Measurements from ENCODE around the gene TNNT2.

TNNT2 gene

DNA sequence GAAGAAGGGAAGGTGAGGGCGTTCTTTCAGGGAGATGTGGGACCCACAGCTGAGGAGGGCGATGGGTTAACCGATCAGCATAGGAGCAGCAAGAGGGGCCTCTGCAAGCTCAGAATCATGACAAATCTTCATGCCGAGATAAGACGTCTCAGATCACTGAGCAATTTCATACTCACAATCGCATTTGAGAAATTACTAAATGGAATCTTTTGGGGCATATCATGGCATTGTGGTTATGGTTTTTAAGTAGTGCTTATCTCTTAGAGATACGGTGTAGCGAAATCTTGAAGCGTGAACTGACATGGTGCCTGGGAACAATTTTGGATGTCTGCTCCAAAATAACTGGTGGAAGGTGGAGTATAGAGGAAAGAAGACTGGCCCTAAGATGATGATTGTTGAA lies 6.2 kb downstream of the TNNT2 start:
- DNase-seq, result no peak
- Histone ChIP-seq H3K4me3 (ENCODE audit: low read depth, low read length) (no peak overlapping the region), H3K36me3 (no peaks in the 10 kb centered on the region), H3K27me3 (no peaks in the 10 kb centered on the region), H3K9me3 (no peaks in the 10 kb centered on the region), H3K4me1 (peaks cover 35% of the 10 kb centered on the region)
- no peak for TF ChIP-seq CTCF (IDR thresholded peaks at IDR 0.05; ENCODE audit: low read depth, low read length)

DNA sequence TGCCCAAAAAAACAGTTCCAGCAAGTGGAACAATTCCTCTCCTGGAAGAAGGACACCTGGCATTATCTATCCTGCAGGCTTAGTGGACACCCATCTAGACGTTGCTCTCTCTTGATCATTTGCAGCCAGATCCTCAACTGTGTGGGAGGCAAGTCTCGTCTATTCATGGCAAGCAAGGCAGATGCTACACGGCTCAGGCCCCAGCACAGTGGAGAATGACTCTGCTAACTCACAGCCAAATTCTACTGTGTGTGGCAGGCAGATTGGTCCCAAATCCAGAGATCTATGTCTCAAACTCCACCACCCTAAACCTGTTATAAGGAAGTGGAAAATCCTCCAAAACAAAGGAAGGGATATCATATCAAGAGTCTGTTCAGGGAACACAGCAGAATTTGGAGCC lies 7.0 kb downstream of the TNNT2 start:
- H3K27me3 ChIP-seq, result no peaks in the 10 kb centered on the region
- H3K4me1 ChIP-seq, result peaks cover 35% of the 10 kb centered on the region
- no peak overlapping the region for H3K4me3 ChIP-seq (ENCODE audit: low read depth, low read length)
- no peaks in the 10 kb centered on the region for H3K9me3 ChIP-seq
- TF ChIP-seq CTCF (IDR thresholded peaks at IDR 0.05; ENCODE audit: low read depth, low read length), result no peak
- H3K36me3 ChIP-seq, result no peaks in the 10 kb centered on the region
- no peak for DNase-seq

GRCh38 chr1:201369209-201369608 lies 8.3 kb downstream of the TNNT2 start:
- Histone ChIP-seq H3K4me1 (peaks cover 25% of the 10 kb centered on the region), H3K9me3 (no peaks in the 10 kb centered on the region), H3K27me3 (no peaks in the 10 kb centered on the region), H3K4me3 (ENCODE audit: low read depth, low read length) (no peak overlapping the region), H3K36me3 (no peaks in the 10 kb centered on the region)
- peak; percentile 49 for DNase-seq
- no peak for TF ChIP-seq CTCF (IDR thresholded peaks at IDR 0.05; ENCODE audit: low read depth, low read length)

- Histone ChIP-seq H3K27me3 (no peaks in the 10 kb centered on the region), H3K9me3 (no peaks in the 10 kb centered on the region), H3K36me3 (no peaks in the 10 kb centered on the region), H3K4me1 (peaks cover 24% of the 10 kb centered on the region), H3K4me3 (ENCODE audit: low read depth, low read length) (no peak overlapping the region)
- no peak for DNase-seq
- no peak for TF ChIP-seq CTCF (IDR thresholded peaks at IDR 0.05; ENCODE audit: low read depth, low read length)
Measured at GRCh38 chr1:201366696-201367095, 10.8 kb downstream of the TNNT2 start.

- DNase-seq, result no peak
- Histone ChIP-seq H3K4me3 (ENCODE audit: low read depth, low read length) (no peak overlapping the region), H3K27me3 (no peaks in the 10 kb centered on the region), H3K4me1 (peaks cover 18% of the 10 kb centered on the region), H3K36me3 (no peaks in the 10 kb centered on the region), H3K9me3 (no peaks in the 10 kb centered on the region)
- TF ChIP-seq CTCF (IDR thresholded peaks at IDR 0.05; ENCODE audit: low read depth, low read length), result no peak
Measured at GRCh38 chr1:201365251-201365650, 12.2 kb downstream of the TNNT2 start.

GRCh38 chr1:201364808-201365105 lies 12.7 kb downstream of the TNNT2 start:
- Histone ChIP-seq H3K4me3 (ENCODE audit: low read depth, low read length) (no peak overlapping the region), H3K36me3 (no peaks in the 10 kb centered on the region), H3K4me1 (peaks cover 16% of the 10 kb centered on the region), H3K9me3 (no peaks in the 10 kb centered on the region), H3K27me3 (no peaks in the 10 kb centered on the region)
- no peak for TF ChIP-seq CTCF (IDR thresholded peaks at IDR 0.05; ENCODE audit: low read depth, low read length)
- no peak for DNase-seq

All from BE2C (cell line).